Measurements from ENCODE around the gene ZNF365. TPM values are rescaled to one million over a fixed set of nuclear protein-coding genes. Genes with fewer than 3 reads are reported as not detected.
"Not testable (repeated sequence)": the region's sequence is repeated elsewhere in the genome, so short reads cannot be mapped to it uniquely, and the experiment has no call there.

Gene ZNF365
- total RNA-seq, 1 experiment from 2014 or later = 4.0 TPM

- intact Hi-C loops (cut with micrococcal nuclease; ENCODE audit: unreplicated experiment) = no loop called here
- TF ChIP-seq, protein P1, sequence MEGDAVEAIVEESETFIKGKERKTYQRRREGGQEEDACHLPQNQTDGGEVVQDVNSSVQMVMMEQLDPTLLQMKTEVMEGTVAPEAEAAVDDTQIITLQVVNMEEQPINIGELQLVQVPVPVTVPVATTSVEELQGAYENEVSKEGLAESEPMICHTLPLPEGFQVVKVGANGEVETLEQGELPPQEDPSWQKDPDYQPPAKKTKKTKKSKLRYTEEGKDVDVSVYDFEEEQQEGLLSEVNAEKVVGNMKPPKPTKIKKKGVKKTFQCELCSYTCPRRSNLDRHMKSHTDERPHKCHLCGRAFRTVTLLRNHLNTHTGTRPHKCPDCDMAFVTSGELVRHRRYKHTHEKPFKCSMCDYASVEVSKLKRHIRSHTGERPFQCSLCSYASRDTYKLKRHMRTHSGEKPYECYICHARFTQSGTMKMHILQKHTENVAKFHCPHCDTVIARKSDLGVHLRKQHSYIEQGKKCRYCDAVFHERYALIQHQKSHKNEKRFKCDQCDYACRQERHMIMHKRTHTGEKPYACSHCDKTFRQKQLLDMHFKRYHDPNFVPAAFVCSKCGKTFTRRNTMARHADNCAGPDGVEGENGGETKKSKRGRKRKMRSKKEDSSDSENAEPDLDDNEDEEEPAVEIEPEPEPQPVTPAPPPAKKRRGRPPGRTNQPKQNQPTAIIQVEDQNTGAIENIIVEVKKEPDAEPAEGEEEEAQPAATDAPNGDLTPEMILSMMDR (IDR thresholded peaks at IDR 0.05; ENCODE audit: unreplicated experiment) = no peak
- H3K4me3 Mint-ChIP-seq (ENCODE audit: low read depth, unreplicated experiment) = peak overlapping the region; percentile 71
- peak; percentile 38 for DNase-seq
- H3K9me3 Mint-ChIP-seq (ENCODE audit: low read depth, unreplicated experiment) = no peaks in the 10 kb centered on the region
- CTCF ChIA-PET = interaction anchor here (0.6 kb wide), 1 partner anchor 95 kb away, joined by 3 read pairs; no protein-coding TSS in a partner anchor
- TSS peak; percentile 30 for BruUV-seq (replicated peaks)
- peaks cover 15% of the 10 kb centered on the region for H3K4me1 Mint-ChIP-seq (ENCODE audit: low read depth, unreplicated experiment)
- H3K27me3 Mint-ChIP-seq (ENCODE audit: unreplicated experiment) = no peaks in the 10 kb centered on the region
- peaks cover 16% of the 10 kb centered on the region for H3K36me3 Mint-ChIP-seq (ENCODE audit: insufficient read depth, unreplicated experiment)
- peak overlapping the region; percentile 62 for H3K27ac Mint-ChIP-seq (ENCODE audit: unreplicated experiment)
These were observed 917 bp downstream of the ZNF365 start for GRCh38 chr10:62374862-62375710.

- Mint-ChIP-seq H3K36me3 (ENCODE audit: insufficient read depth, unreplicated experiment) (peaks cover 16% of the 10 kb centered on the region), H3K4me3 (ENCODE audit: low read depth, unreplicated experiment) (no peak overlapping the region), H3K27ac (ENCODE audit: unreplicated experiment) (no peak overlapping the region), H3K27me3 (ENCODE audit: unreplicated experiment) (no peaks in the 10 kb centered on the region), H3K9me3 (ENCODE audit: low read depth, unreplicated experiment) (no peaks in the 10 kb centered on the region), H3K4me1 (ENCODE audit: low read depth, unreplicated experiment) (peaks cover 28% of the 10 kb centered on the region)
- no peak for DNase-seq
- CTCF ChIA-PET = no interaction called here
- intact Hi-C loops (cut with micrococcal nuclease; ENCODE audit: unreplicated experiment) = no loop called here
- TF ChIP-seq, protein P1 (IDR thresholded peaks at IDR 0.05; ENCODE audit: unreplicated experiment) = no peak
- no TSS peak for BruUV-seq (replicated peaks)
These were observed 2.2 kb downstream of the ZNF365 start for GRCh38 chr10:62376071-62377025.

- TF ChIP-seq, protein P1 (IDR thresholded peaks at IDR 0.05; ENCODE audit: unreplicated experiment) = no peak
- no peak overlapping the region for H3K27ac Mint-ChIP-seq (ENCODE audit: unreplicated experiment)
- BruUV-seq (replicated peaks) = no TSS peak
- no peaks in the 10 kb centered on the region for H3K9me3 Mint-ChIP-seq (ENCODE audit: low read depth, unreplicated experiment)
- CTCF ChIA-PET = no interaction called here
- intact Hi-C loops (cut with micrococcal nuclease; ENCODE audit: unreplicated experiment) = no loop called here
- H3K4me1 Mint-ChIP-seq (ENCODE audit: low read depth, unreplicated experiment) = peaks cover 34% of the 10 kb centered on the region
- no peaks in the 10 kb centered on the region for H3K27me3 Mint-ChIP-seq (ENCODE audit: unreplicated experiment)
- no peak overlapping the region for H3K4me3 Mint-ChIP-seq (ENCODE audit: low read depth, unreplicated experiment)
- DNase-seq = no peak
- H3K36me3 Mint-ChIP-seq (ENCODE audit: insufficient read depth, unreplicated experiment) = peaks cover 16% of the 10 kb centered on the region
These were observed 2.9 kb downstream of the ZNF365 start for GRCh38 chr10:62377026-62377415.

DNA sequence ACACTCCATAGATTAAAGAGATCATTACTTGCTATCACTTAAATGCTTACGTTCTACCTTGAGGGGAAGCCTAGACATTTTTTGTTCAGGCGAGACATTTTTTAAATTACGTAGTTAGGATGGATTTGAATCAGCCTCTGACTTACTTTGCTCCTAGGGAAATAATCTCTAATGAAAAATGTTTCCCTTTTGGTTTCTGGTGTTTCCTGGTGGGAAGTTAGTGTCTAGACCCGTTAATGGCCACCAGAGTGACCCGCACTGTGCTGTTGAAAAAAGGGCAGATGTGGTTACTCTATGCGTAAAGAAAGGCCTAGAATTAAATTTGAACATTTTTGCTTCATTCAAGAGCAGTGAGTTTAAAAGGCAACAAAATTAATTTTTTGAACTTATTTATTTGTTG lies 3.8 kb downstream of the ZNF365 start:
- TF ChIP-seq, protein P1 (IDR thresholded peaks at IDR 0.05; ENCODE audit: unreplicated experiment) = no peak
- BruUV-seq (replicated peaks) = no TSS peak

GRCh38 chr10:62378877-62379276 lies 4.7 kb downstream of the ZNF365 start:
- DNase-seq; H3K27me3 Mint-ChIP-seq (ENCODE audit: unreplicated experiment); H3K27ac Mint-ChIP-seq (ENCODE audit: unreplicated experiment); BruUV-seq (replicated peaks); intact Hi-C loops (cut with micrococcal nuclease; ENCODE audit: unreplicated experiment); CTCF ChIA-PET; H3K9me3 Mint-ChIP-seq (ENCODE audit: low read depth, unreplicated experiment); H3K4me3 Mint-ChIP-seq (ENCODE audit: low read depth, unreplicated experiment): not testable (repeated sequence)
- Mint-ChIP-seq H3K4me1 (ENCODE audit: low read depth, unreplicated experiment) (peaks cover 46% of the 10 kb centered on the region), H3K36me3 (ENCODE audit: insufficient read depth, unreplicated experiment) (peaks cover 13% of the 10 kb centered on the region)

More for the DNA sequence above, 3.8 kb downstream of the ZNF365 start:
- Mint-ChIP-seq H3K9me3 (ENCODE audit: low read depth, unreplicated experiment) (no peaks in the 10 kb centered on the region), H3K4me1 (ENCODE audit: low read depth, unreplicated experiment) (peaks cover 43% of the 10 kb centered on the region), H3K27ac (ENCODE audit: unreplicated experiment) (no peak overlapping the region), H3K4me3 (ENCODE audit: low read depth, unreplicated experiment) (no peak overlapping the region), H3K27me3 (ENCODE audit: unreplicated experiment) (no peaks in the 10 kb centered on the region), H3K36me3 (ENCODE audit: insufficient read depth, unreplicated experiment) (peaks cover 16% of the 10 kb centered on the region)
- CTCF ChIA-PET = no interaction called here
- intact Hi-C loops (cut with micrococcal nuclease; ENCODE audit: unreplicated experiment) = no loop called here
- DNase-seq = no peak
